Bronchial epithelial cell (primary cell): ENCODE data around the gene WHRN. TPM values are rescaled to one million over a fixed set of nuclear protein-coding genes. Genes with fewer than 3 reads are reported as not detected.

ENCODE experiments used
- DNase-seq: peaks from one replicate; pipeline ENCODE4 v3.0.0-alpha.2; 2010; ENCODE audit warnings: low read depth
- FAIRE-seq: peaks from 2 replicates; lab custom pipeline; 2011; peaks lifted over from hg19 to GRCh38; lab: Jason Lieb, UNC
- H3K27me3 ChIP-seq: 2 replicates; pipeline ENCODE4 v1.5.1; 2011; ENCODE audit warnings: low read length; ENCODE audit not compliant: control insufficient read depth, insufficient read depth
- H3K36me3 ChIP-seq: 2 replicates; pipeline ENCODE4 v1.5.1; 2011; ENCODE audit warnings: low read length; ENCODE audit not compliant: control insufficient read depth, insufficient read depth
- H3K4me3 ChIP-seq: 2 replicates; pipeline ENCODE4 v1.5.1; 2011; ENCODE audit warnings: mild to moderate bottlenecking, low read depth, low read length, control low read depth
- total RNA-seq: library from RNA; depleted of rRNA; stranded (reverse); fragments of >200 nt; gene quantifications from 2 replicates; pipeline ENCODE4 v1.2.1, GENCODE V29; 2014
- TF ChIP-seq, protein P1 (sequence below): IDR thresholded peaks from 2 replicates; pipeline ENCODE4 v1.5.1; 2011; ENCODE audit warnings: mild to moderate bottlenecking, moderate library complexity, low read length, control low read depth, inconsistent platforms; ENCODE audit not compliant: insufficient read depth, severe bottlenecking

Gene WHRN
- total RNA-seq, 1 donor from 2014 or later: 0.53 TPM

- no peak overlapping the region for H3K4me3 ChIP-seq
- FAIRE-seq (no peak), DNase-seq (no peak)
- no peaks in the 10 kb centered on the region for H3K27me3 ChIP-seq
- H3K36me3 ChIP-seq: peaks cover 24% of the 10 kb centered on the region
- TF ChIP-seq, protein P1, sequence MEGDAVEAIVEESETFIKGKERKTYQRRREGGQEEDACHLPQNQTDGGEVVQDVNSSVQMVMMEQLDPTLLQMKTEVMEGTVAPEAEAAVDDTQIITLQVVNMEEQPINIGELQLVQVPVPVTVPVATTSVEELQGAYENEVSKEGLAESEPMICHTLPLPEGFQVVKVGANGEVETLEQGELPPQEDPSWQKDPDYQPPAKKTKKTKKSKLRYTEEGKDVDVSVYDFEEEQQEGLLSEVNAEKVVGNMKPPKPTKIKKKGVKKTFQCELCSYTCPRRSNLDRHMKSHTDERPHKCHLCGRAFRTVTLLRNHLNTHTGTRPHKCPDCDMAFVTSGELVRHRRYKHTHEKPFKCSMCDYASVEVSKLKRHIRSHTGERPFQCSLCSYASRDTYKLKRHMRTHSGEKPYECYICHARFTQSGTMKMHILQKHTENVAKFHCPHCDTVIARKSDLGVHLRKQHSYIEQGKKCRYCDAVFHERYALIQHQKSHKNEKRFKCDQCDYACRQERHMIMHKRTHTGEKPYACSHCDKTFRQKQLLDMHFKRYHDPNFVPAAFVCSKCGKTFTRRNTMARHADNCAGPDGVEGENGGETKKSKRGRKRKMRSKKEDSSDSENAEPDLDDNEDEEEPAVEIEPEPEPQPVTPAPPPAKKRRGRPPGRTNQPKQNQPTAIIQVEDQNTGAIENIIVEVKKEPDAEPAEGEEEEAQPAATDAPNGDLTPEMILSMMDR: no peak
Measured at GRCh38 chr9:114357911-114358328, 147.4 kb downstream of the WHRN start.

GRCh38 chr9:114357360-114357759 is 147.9 kb downstream of the WHRN start:
- Histone ChIP-seq H3K36me3 (peaks cover 24% of the 10 kb centered on the region), H3K4me3 (no peak overlapping the region)
- FAIRE-seq: no peak

GRCh38 chr9:114356792-114357191 is 148.5 kb downstream of the WHRN start:
- no peaks in the 10 kb centered on the region for H3K27me3 ChIP-seq
- DNase-seq (no peak), FAIRE-seq (no peak)
- TF ChIP-seq, protein P1: no peak
- H3K36me3 ChIP-seq: peaks cover 24% of the 10 kb centered on the region
- no peak overlapping the region for H3K4me3 ChIP-seq

More at GRCh38 chr9:114357360-114357759, 147.9 kb downstream of the WHRN start:
- no peaks in the 10 kb centered on the region for H3K27me3 ChIP-seq
- TF ChIP-seq, protein P1: no peak
- DNase-seq: no peak

- FAIRE-seq (no peak), DNase-seq (no peak)
- Histone ChIP-seq H3K36me3 (peaks cover 19% of the 10 kb centered on the region), H3K4me3 (no peak overlapping the region), H3K27me3 (no peaks in the 10 kb centered on the region)
- TF ChIP-seq, protein P1: no peak
Measured at GRCh38 chr9:114355821-114356220, 149.5 kb downstream of the WHRN start.

Other genes starting within 250 kb of the WHRN start
- not detected in 2 replicates for gene ORM1, start 182.4 kb downstream of the WHRN start, total RNA-seq
- not detected in 2 replicates for gene ORM2, start 175.6 kb downstream of the WHRN start, total RNA-seq
- 2.6 and 3.7 TPM in 2 replicates for gene AKNA, start 117.5 kb downstream of the WHRN start, total RNA-seq
- gene ATP6V1G1, start 82.3 kb upstream of the WHRN start, total RNA-seq: 279 and 345 TPM in 2 replicates
- 4.6 and 4.7 TPM in 2 replicates for gene TMEM268, start 105.8 kb upstream of the WHRN start, total RNA-seq
- not detected in 2 replicates for gene TEX53, start 152.3 kb upstream of the WHRN start, total RNA-seq
- not detected in 2 replicates for gene TEX48, start 176.7 kb upstream of the WHRN start, total RNA-seq